Keratinocyte (primary cell): Measurements from ENCODE around the gene STRADB.

Experiments
- CTCF ChIP-seq, 3 experiments: IDR thresholded peaks in 1 of 3; conservative IDR thresholded peaks in 1 of 3; optimal IDR thresholded peaks in 1 of 3; 2 replicates in 2 of 3; 3 replicates in 1 of 3; pipeline versions ENCODE3 to v1.5.1; 2011; ENCODE audit warnings: low read length in 3 of 3, mild to moderate bottlenecking in 3 of 3, moderate library complexity in 2 of 3, control low read depth in 1 of 3, inconsistent platforms in 1 of 3; ENCODE audit not compliant: insufficient read depth in 2 of 3; ENCODE audit errors: extremely low read depth in 1 of 3
- EZH2 ChIP-seq: IDR thresholded peaks from one replicate; pipeline ENCODE4 v1.6.1; 2012; ENCODE audit warnings: inconsistent platforms, mild to moderate bottlenecking, low read length, moderate library complexity

- TF ChIP-seq EZH2 (no peak), CTCF (optimal IDR thresholded peaks at IDR 0.05 in 1 of 3, IDR thresholded peaks at IDR 0.05 in 1 of 3, conservative IDR thresholded peaks at IDR 0.05 in 1 of 3; ENCODE audit: extremely low read depth in 1 of 3, insufficient read depth in 2 of 3, low read length in 3 of 3) (no peak)
Observed at GRCh38 chr2:201406077-201406662, 45.4 kb upstream of the STRADB start.
